Astrocyte of the hippocampus (primary cell): ENCODE data around the gene SH2D5.
"Not testable (repeated sequence)": the region's sequence is repeated elsewhere in the genome, so short reads cannot be mapped to it uniquely, and the experiment has no call there.

Experiments
- DNase-seq: peaks from one replicate; pipeline ENCODE4 v3.0.0; 2011; ENCODE audit warnings: low read depth, low spot score

Gene SH2D5

DNA sequence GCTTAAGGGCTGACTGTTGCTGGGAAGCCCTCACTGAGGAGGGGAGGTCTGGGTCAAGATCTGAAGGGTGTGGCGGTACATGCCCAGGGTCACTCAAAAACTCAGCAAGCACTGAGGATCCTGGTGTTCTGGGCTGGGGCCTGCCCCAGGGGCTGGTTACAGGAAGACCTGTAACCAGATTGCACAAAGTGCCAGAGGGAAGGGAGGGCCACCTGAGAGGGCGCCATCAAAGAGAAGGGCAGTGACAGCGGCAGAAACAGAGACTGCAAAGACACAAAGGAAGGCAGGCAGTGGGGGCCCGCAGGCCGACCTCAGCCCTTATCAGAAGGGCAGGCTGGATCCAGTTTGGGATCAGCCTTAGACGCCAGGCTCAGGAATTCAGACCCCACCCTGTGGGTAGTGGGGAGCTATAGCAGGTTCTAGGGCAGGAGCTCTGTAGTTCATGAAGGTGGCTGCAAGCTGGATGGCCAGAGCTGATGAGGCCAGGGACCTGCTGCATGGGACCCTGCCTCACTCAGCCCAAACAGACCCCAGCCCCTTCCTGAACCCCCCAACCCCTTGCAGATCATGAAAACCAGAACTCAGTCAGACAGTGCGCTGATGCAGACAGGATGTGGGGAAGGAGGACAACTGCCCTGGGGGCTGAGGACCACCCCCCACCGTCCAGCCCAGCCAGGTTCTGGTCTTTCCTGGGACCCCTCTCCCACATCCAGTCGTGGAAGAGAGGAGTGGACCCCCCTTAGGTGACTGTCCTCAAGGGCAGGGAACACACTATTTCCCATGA is 3.9 kb downstream of the SH2D5 start:
- DNase-seq = no peak

DNA sequence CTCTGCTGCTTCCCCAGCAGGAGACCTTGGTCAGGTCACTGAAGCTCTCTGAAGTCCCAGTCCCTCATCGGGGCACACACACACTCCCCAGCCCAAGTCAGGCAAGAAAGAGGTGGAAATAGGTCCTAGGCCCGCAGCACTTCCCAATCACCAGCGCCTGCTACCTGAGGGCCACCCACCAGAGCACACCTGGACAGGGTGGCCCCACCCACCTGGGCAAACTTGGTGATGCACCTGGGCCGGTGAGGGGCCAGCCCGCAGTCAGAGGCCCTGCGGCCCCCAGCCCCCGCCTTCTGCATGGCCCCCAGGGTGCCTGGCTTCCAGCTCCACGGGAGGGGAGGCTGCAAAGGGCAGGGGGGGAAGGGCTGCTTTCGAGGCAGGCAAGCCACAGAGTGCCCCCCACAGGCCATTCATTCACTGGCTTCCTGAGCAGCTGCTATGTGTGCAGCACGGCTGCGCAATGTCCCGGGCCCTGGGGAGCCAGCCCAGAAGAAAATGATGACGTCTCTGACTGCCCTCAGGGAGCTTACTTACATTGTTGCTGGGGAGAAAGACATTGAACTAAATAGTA is 4.7 kb downstream of the SH2D5 start:
- DNase-seq = no peak

DNA sequence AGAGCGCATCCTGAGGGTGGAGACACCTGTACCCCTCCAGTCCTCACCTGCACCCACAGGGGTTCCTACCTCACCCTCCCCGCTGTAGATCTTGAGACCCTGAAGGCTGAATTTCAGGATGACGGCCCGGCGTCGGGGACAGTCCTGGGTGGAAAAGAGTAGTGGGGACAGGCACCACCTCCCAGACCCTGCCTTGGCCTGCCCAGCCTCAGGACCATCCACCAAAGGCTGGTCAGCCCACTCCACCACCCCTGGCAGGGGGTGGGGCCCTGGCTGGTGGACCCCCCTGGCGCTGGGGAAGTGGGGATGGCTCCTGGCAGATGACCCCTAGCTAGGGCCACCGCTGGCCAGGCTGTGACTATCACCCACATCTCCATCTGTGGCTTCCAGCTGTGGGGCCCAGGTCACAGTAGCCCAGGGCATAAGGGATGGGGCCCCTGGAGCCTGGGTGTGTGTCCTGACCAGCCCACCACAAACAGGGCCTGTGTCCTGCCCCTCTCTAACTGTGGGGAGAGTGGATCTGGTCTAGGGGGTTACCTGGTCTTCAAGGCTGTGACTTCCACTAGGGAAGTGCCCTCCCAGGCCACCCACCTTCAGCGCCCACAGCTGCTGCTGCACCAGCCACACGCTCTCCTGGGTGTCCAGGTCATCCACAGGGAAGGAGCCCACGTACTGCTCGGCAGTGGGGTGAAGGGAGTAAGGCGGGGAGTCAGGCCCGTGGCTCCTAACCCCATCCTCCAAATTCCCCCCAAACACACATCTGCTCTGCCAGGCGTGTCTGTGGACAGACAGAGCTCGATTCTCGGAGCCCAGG is 5.4 kb downstream of the SH2D5 start:
- DNase-seq = no peak

- no peak for DNase-seq
These were observed 6.2 kb downstream of the SH2D5 start for GRCh38 chr1:20726118-20726911.

- DNase-seq = peak; percentile 55
These were observed 7.0 kb downstream of the SH2D5 start for GRCh38 chr1:20725189-20726117.

DNA sequence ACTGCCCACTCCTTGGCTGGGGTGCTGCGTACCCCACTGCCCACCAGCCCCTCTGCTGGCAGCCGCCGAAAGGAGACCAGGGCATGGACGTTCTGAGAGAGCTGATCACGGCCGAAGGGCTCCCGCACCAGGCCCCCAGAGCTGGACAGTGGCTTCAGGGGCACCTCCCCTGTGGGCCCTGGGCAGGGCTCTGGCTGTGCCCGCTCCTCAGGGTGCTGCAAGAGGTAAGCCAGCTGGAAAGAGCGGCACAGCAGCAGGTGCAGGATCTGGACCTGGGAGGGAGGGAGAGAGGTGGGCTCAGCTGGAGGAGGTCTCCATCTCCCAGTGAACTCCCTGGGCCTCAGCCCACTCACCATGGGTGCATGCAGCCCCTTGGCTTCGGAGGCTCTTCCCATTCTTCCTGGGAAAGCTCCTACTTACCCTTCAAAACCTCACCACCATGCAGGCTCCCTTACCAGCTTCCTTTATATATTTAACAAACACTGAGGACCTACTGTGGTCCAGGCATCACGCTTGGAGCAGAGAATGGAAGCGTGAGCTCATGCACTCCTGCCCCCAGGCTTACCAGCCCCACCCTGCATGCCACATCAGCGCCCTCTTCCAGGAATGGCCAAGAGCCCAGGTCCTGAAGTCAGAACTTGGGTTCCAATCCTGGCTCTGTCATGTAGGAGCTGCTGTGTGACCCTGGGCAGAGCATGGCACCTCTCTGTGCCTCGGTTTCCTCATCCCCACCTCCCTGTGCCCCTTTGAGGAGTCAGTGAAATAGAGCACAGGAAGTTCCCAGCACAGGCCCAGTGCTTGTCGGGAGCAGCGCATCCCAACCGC is 7.9 kb downstream of the SH2D5 start:
- DNase-seq = no peak

GRCh38 chr1:20723537-20724363 is 8.8 kb downstream of the SH2D5 start:
- DNase-seq = no peak

DNA sequence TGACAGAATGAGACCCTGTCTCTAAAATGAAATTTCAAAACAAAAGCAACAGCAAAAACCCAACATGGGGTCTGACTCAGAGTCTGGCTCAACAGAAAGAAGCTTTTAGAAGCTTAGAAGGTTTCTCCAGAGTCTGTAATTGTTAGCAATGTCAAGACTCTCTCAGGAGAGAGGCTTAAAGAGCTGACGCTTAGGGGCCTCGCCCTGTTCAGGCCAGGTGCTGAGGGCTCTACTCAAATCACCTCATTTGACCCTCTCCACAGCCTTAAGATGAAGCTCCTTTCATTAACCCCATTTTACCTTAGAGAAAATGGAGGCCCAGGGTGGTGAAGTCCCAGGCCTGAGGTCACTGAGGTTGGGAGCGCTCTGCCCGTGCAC is 9.4 kb downstream of the SH2D5 start:
- no peak for DNase-seq

GRCh38 chr1:20721117-20722061 is 11.1 kb downstream of the SH2D5 start:
- DNase-seq = no peak

DNA sequence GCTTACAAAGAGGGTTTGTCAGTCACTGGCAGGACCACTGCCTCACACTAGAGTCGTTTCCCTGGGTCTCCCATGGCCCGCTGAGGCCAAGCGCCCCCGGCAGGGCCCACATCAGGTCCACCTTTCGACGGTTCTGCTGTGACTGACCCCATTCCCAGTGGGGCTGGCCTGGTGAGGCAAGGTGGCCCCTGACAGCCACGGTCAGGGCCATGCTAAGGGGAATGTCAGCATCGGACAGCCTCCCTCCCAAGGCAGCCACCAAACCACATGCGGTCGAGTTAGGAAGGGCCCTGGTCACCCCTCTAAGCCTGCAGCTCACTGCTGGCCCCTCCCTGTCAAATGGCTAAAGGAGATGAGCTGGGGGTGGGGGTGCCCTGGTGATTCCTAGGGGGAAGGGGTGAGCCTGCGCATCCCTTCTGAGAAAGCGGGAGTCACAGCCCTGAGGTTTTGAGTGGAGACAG is 11.8 kb downstream of the SH2D5 start:
- no peak for DNase-seq

DNA sequence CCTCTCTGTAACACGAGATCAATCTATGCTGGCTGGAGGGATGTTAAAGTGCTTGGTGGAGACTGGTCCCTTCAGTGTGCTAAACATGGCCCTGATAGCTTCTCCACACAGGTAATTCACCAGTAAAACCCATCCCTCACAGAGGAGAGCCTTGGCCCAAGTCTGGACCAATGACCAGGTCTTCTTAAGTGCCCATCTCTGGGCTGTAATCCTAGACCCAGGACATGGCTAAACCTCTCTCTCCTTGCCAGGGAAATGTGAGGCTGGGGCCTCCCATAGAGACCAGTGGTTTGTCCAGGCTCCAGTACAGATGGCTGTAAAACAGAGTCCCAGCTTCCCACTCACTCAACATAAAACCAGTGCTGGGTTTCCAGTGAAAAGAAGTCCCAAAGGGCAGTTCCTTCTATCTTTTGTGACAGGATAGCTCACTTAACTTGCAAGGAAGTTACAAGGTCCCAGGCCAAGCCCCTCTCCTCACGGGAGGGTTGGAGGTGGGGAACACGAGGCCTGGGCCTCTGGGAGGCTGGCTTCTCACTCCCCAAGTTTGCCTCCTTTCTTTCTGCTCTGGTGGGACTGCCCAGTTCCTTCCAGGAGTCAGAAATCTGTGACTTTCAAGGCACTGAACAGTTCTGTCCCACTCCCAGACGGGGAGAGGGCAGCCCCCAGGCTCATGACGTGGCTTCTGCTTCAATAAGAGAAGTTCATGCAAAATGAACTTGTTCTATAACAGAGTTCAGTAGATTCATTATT is 12.5 kb downstream of the SH2D5 start:
- DNase-seq = no peak

GRCh38 chr1:20719261-20719660 is 13.2 kb downstream of the SH2D5 start:
- no peak for DNase-seq

DNA sequence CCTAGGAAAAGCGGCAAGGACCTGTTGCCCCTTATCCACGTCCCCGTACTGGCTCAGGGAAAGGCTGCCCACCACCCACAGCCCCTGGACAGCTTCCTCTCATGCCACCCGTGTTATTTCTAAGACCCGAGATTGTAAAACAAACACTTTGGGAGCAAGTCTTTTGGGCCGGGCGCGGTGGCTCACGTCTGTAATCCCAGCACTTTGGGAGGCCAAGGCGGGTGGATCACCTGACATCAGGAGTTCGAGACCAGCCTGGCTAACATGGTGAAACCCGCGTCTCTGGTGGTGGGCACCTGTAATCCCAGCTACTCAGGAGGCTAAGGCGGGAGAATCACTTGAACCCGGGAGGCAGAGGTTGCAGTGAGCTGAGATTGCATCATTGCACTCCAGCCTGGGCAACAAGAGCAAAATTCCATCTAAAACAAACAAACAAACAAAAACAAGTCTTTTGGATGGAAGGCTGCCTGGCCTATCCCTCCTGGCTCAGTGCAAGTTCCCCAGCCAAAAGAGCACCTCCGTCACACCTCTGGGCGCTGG is 14.1 kb downstream of the SH2D5 start:
- DNase-seq = not testable (repeated sequence)

GRCh38 chr1:20717452-20718342 is 14.8 kb downstream of the SH2D5 start, which contains the start of gene KIF17:
Gene KIF17 (minus strand): TSS chr1:20718007. CDS start chr1:20717706, 301 bp downstream.
- peak; percentile 91 for DNase-seq

DNA sequence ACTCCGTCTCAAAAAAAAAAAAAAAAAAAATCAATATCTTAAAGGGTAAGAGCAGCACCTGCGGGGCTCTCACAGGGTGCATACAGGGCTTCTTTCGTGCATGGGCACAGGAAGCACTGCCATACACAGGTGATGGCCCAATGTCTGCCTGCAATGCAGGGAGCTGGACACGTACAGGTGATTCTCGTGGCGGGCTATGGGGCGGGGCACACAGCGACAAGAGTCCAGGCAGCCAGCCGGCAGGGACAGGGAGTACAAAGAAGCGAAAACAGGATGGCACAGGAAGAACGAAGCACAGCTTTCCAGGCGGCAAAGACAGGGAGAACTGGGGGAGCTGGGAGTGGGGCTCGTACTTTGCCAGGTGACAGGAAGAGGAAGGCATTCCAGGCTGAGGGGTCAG is 16.3 kb downstream of the SH2D5 start:
- DNase-seq = no peak

DNA sequence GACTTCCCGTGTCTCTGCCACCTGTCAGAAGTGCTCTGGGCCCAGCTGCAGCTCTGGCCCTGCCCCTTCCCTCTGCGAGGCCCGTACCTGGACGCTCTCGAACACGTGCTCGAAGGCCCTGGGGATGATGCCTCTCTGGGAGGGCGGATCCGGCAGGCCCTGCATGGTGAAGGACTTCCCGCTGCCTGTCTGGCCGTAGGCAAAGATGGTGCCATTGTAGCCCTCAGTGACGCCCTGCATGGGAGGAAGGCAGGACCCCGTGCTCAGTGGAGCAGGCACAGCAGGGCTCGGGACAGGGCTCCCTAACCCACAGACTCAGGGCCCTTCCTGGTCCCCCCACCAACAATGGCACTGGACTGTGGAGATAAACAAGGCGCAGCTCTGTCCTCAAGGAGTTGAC is 17.1 kb downstream of the SH2D5 start:
- no peak for DNase-seq
